AG04449 (cell line): Measurements from ENCODE around the gene CD248.
"Not testable (repeated sequence)": the region's sequence is repeated elsewhere in the genome, so short reads cannot be mapped to it uniquely, and the experiment has no call there.

ENCODE experiments used
- CTCF ChIA-PET: fragments of 350-600 bp; formaldehyde crosslinking; extraction: SDS; loops from one replicate; lab custom pipeline; 2021; ENCODE audit warnings: antibody characterized with exemption; lab: Yijun Ruan, JAX
- POLR2A ChIA-PET: fragments of 400-600, 350-600 bp; formaldehyde crosslinking; extraction: SDS; loops from one replicate; lab custom pipeline; 2020; ENCODE audit warnings: antibody characterized with exemption, inconsistent platforms; lab: Yijun Ruan, JAX
- DNase-seq: peaks from one replicate; pipeline ENCODE4 v3.0.0-alpha.2; 2010; ENCODE audit warnings: low read depth, low spot score
- H3K4me3 ChIP-seq: 2 replicates; pipeline ENCODE4 v1.5.1; 2011; ENCODE audit warnings: low read depth, mild to moderate bottlenecking, control low read depth, low read length
- TF ChIP-seq, protein P1 (sequence below): IDR thresholded peaks from one replicate; pipeline ENCODE4 v1.5.1; 2011; ENCODE audit warnings: mild to moderate bottlenecking, moderate library complexity, low read length, control low read depth, inconsistent platforms; ENCODE audit not compliant: insufficient read depth; ENCODE audit errors: missing control alignments

Gene CD248

GRCh38 chr11:66278363-66279091 lies 38.3 kb downstream of the CD248 start:
- H3K4me3 ChIP-seq: peak overlapping the region; percentile 41
- CTCF ChIA-PET: interaction anchor here (0.8 to 8.5 kb wide), 6 partner anchors 9 to 110 kb away, joined by 3 to 144 read pairs (median 5); partner anchors contain the start of genes RAB1B and YIF1A
- POLR2A ChIA-PET: interaction anchor here (0.7 kb wide), 1 partner anchor 39 kb away, joined by 4 read pairs; no protein-coding TSS in a partner anchor
- TF ChIP-seq, protein P1, sequence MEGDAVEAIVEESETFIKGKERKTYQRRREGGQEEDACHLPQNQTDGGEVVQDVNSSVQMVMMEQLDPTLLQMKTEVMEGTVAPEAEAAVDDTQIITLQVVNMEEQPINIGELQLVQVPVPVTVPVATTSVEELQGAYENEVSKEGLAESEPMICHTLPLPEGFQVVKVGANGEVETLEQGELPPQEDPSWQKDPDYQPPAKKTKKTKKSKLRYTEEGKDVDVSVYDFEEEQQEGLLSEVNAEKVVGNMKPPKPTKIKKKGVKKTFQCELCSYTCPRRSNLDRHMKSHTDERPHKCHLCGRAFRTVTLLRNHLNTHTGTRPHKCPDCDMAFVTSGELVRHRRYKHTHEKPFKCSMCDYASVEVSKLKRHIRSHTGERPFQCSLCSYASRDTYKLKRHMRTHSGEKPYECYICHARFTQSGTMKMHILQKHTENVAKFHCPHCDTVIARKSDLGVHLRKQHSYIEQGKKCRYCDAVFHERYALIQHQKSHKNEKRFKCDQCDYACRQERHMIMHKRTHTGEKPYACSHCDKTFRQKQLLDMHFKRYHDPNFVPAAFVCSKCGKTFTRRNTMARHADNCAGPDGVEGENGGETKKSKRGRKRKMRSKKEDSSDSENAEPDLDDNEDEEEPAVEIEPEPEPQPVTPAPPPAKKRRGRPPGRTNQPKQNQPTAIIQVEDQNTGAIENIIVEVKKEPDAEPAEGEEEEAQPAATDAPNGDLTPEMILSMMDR: no peak
- no peak for DNase-seq

- peak within 1 kb of the TSS; percentile 41 for H3K4me3 ChIP-seq
- TF ChIP-seq, protein P1: no peak
- no peak for DNase-seq
- POLR2A ChIA-PET: no interaction called here
- CTCF ChIA-PET: interaction anchor here (0.8 kb wide), 1 partner anchor 9 kb away, joined by 4 read pairs; no protein-coding TSS in a partner anchor
Measured at GRCh38 chr11:66277471-66278362, 39.1 kb downstream of the CD248 start, which contains the start of gene CNIH2. CNIH2 (plus strand) TSS chr11:66278175; CDS start chr11:66278457, 282 bp downstream.

GRCh38 chr11:66277064-66277463 lies 39.8 kb downstream of the CD248 start:
- POLR2A ChIA-PET, DNase-seq, H3K4me3 ChIP-seq: not testable (repeated sequence)
- CTCF ChIA-PET: interaction anchor here (0.8 kb wide), 1 partner anchor 10 kb away, joined by 4 read pairs; no protein-coding TSS in a partner anchor

DNA sequence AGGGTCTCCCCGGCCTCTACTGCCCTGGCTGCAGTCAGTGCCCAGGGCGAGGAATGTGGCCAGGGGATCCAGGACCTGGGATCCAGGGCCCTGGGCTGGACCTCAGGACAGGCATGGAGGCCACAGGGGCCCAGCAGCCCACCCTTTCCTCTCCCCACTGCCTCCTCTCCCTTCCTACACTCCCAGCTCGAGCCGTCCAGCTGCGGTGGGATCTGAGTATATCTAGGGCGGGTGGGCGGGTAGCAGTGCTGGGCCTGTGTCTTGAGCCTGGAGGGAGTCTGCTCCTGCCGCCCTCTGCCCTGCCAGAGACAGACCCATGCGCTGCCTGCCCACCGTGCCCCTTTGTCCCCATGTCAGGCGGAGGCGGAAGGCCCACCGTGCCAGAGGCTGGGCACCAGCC lies 40.2 kb downstream of the CD248 start:
- CTCF ChIA-PET: interaction anchor here (0.8 kb wide), 1 partner anchor 10 kb away, joined by 4 read pairs; no protein-coding TSS in a partner anchor
- H3K4me3 ChIP-seq, POLR2A ChIA-PET, DNase-seq: not testable (repeated sequence)

GRCh38 chr11:66275984-66276612 lies 40.7 kb downstream of the CD248 start:
- TF ChIP-seq, protein P1: no peak
- ChIA-PET CTCF (no interaction called here), POLR2A (no interaction called here)
- no peak overlapping the region for H3K4me3 ChIP-seq
- DNase-seq: no peak

- POLR2A ChIA-PET: no interaction called here
- TF ChIP-seq, protein P1: no peak
- CTCF ChIA-PET: no interaction called here
- no peak for DNase-seq
- no peak overlapping the region for H3K4me3 ChIP-seq
Measured at GRCh38 chr11:66275396-66275795, 41.4 kb downstream of the CD248 start.
